ENCODE results near the gene ABAT.
"Not testable (repeated sequence)": the region's sequence is repeated elsewhere in the genome, so short reads cannot be mapped to it uniquely, and the experiment has no call there.

The ABAT gene

GRCh38 chr16:8682551-8683259, 8.3 kb downstream of the ABAT start:
- no peak for DNase-seq (ENCODE audit: low spot score)

- DNase-seq (ENCODE audit: low spot score), result no peak
Observed at GRCh38 chr16:8683640-8684039, 9.2 kb downstream of the ABAT start.

GRCh38 chr16:8685617-8686016, 11.2 kb downstream of the ABAT start:
- no peak for DNase-seq (ENCODE audit: low spot score)

- no peak for DNase-seq (ENCODE audit: low spot score)
Observed at GRCh38 chr16:8686031-8686621, 11.7 kb downstream of the ABAT start.

- no peak for DNase-seq (ENCODE audit: low spot score)
Observed at GRCh38 chr16:8686879-8687278, 12.5 kb downstream of the ABAT start.

GRCh38 chr16:8689686-8690085, 15.3 kb downstream of the ABAT start:
- DNase-seq (ENCODE audit: low spot score), result no peak

GRCh38 chr16:8691728-8692127, 17.3 kb downstream of the ABAT start:
- DNase-seq (ENCODE audit: low spot score), result no peak

- no peak for DNase-seq (ENCODE audit: low spot score)
Observed at GRCh38 chr16:8694795-8695728, 20.6 kb downstream of the ABAT start.

GRCh38 chr16:8696880-8697279, 22.5 kb downstream of the ABAT start:
- DNase-seq (ENCODE audit: low spot score), result no peak

GRCh38 chr16:8697965-8698364, 23.5 kb downstream of the ABAT start:
- DNase-seq (ENCODE audit: low spot score), result no peak

GRCh38 chr16:8703693-8704092, 29.3 kb downstream of the ABAT start:
- no peak for DNase-seq (ENCODE audit: low spot score)

- no peak for DNase-seq (ENCODE audit: low spot score)
Observed at GRCh38 chr16:8704098-8704497, 29.7 kb downstream of the ABAT start.

GRCh38 chr16:8705100-8705822, 30.8 kb downstream of the ABAT start:
- DNase-seq (ENCODE audit: low spot score), result not testable (repeated sequence)

- no peak for DNase-seq (ENCODE audit: low spot score)
Observed at GRCh38 chr16:8708536-8708935, 34.1 kb downstream of the ABAT start.

- DNase-seq (ENCODE audit: low spot score), result no peak
Observed at GRCh38 chr16:8712589-8713361, 38.4 kb downstream of the ABAT start.

- no peak for DNase-seq (ENCODE audit: low spot score)
Observed at GRCh38 chr16:8713635-8714172, 39.3 kb downstream of the ABAT start.

- DNase-seq (ENCODE audit: low spot score), result no peak
Observed at GRCh38 chr16:8714174-8714573, 39.8 kb downstream of the ABAT start.

- DNase-seq (ENCODE audit: low spot score), result no peak
Observed at GRCh38 chr16:8714807-8715206, 40.4 kb downstream of the ABAT start.

- no peak for DNase-seq (ENCODE audit: low spot score)
Observed at GRCh38 chr16:8716052-8716451, 41.6 kb downstream of the ABAT start.

GRCh38 chr16:8716592-8716991, 42.2 kb downstream of the ABAT start:
- DNase-seq (ENCODE audit: low spot score), result no peak

GRCh38 chr16:8717469-8717868, 43.1 kb downstream of the ABAT start:
- DNase-seq (ENCODE audit: low spot score), result no peak
